Mesendoderm (in vitro differentiated cells): Measurements from ENCODE around the gene STK32B.
A peak's percentile ranks its signal among the peaks of the same experiment; 100 is the strongest.

Experiments
- DNase-seq: peaks from one replicate; pipeline ENCODE4 v3.0.0; 2013
- H2AK5ac ChIP-seq: 2 replicates; pipeline ENCODE4 v1.6.1; 2013; ENCODE audit warnings: low read length, inconsistent platforms
- H2BK120ac ChIP-seq: 2 replicates; pipeline ENCODE4 v1.6.1; 2013; ENCODE audit warnings: low read depth, mild to moderate bottlenecking, low read length, moderate library complexity, mixed read lengths
- H2BK15ac ChIP-seq: replicated peaks from 2 replicates; pipeline ENCODE4 v1.6.1; 2013; ENCODE audit warnings: low read depth, mild to moderate bottlenecking, moderate library complexity
- H2BK5ac ChIP-seq: 2 replicates; pipeline ENCODE4 v1.6.1; 2013; ENCODE audit warnings: low read length, inconsistent platforms
- H3K18ac ChIP-seq: 2 replicates; pipeline ENCODE4 v1.6.1; 2013; ENCODE audit warnings: mild to moderate bottlenecking, low read length, mixed read lengths
- H3K23ac ChIP-seq: one replicate; pipeline ENCODE4 v1.6.1; 2013; ENCODE audit warnings: low read length
- H3K27ac ChIP-seq: 2 replicates; pipeline ENCODE4 v1.5.1; 2013; ENCODE audit warnings: low read depth, mild to moderate bottlenecking, inconsistent platforms, low read length, moderate library complexity
- H3K27me3 ChIP-seq: 2 replicates; pipeline ENCODE4 v1.6.1; 2013; ENCODE audit warnings: low read length, control low read depth, mild to moderate bottlenecking, inconsistent platforms; ENCODE audit not compliant: insufficient read depth, poor library complexity
- H3K36me3 ChIP-seq: 2 replicates; pipeline ENCODE4 v1.6.1; 2013; ENCODE audit warnings: low read length, inconsistent platforms; ENCODE audit not compliant: control insufficient read depth, insufficient read depth
- H3K4ac ChIP-seq: one replicate; pipeline ENCODE4 v1.6.1; 2013; ENCODE audit warnings: low read depth, mild to moderate bottlenecking, low read length, moderate library complexity
- H3K4me1 ChIP-seq: 2 replicates; pipeline ENCODE4 v1.6.1; 2013; ENCODE audit warnings: low read depth, low read length, inconsistent platforms; ENCODE audit not compliant: control insufficient read depth
- H3K4me2 ChIP-seq: 2 replicates; pipeline ENCODE4 v1.6.1; 2013; ENCODE audit warnings: low read length
- H3K4me3 ChIP-seq: 2 replicates; pipeline ENCODE4 v1.5.1; 2013; ENCODE audit warnings: mild to moderate bottlenecking, low read length
- H3K56ac ChIP-seq: one replicate; pipeline ENCODE4 v1.6.1; 2013; ENCODE audit warnings: low read length
- H3K79me1 ChIP-seq: 2 replicates; pipeline ENCODE4 v1.6.1; 2013; ENCODE audit warnings: low read length, inconsistent platforms
- H3K79me2 ChIP-seq: 2 replicates; pipeline ENCODE4 v1.6.1; 2013; ENCODE audit warnings: mild to moderate bottlenecking, low read length; ENCODE audit not compliant: control insufficient read depth, insufficient read depth
- H3K9ac ChIP-seq: 2 replicates; pipeline ENCODE4 v1.6.1; 2013; ENCODE audit warnings: low read length, inconsistent platforms
- H4K5ac ChIP-seq: one replicate; pipeline ENCODE4 v1.6.1; 2013; ENCODE audit warnings: low read length
- H4K8ac ChIP-seq: one replicate; pipeline ENCODE4 v1.6.1; 2013; ENCODE audit warnings: low read depth, mild to moderate bottlenecking, control low read depth, low read length, moderate library complexity
- WGBS: extraction: QIAGEN DNeasy Blood & Tissue Kit; methylation state at CpG from one replicate; pipeline ENCODE4 v1.1.7; 2013; ENCODE audit warnings: low lambda C conversion rate, missing lambda C conversion rate; ENCODE audit not compliant: insufficient coverage; ENCODE audit errors: extremely low coverage; 5-methylcytosine and 5-hydroxymethylcytosine counted together

STK32B gene

GRCh38 chr4:5192678-5193077 lies 141.4 kb downstream of the STK32B start:
- Histone ChIP-seq H3K4me3 (no peak overlapping the region), H3K27me3 (no peaks in the 10 kb centered on the region), H3K36me3 (no peaks in the 10 kb centered on the region), H3K27ac (no peak overlapping the region), H2BK5ac (no peak overlapping the region), H3K4me1 (no peaks in the 10 kb centered on the region), H3K4me2 (no peak overlapping the region), H3K23ac (no peak overlapping the region), H4K8ac (no peak overlapping the region), H2AK5ac (no peak overlapping the region), H4K5ac (no peak overlapping the region), H3K79me2 (no peaks in the 10 kb centered on the region), H3K56ac (no peak overlapping the region), H2BK120ac (no peak overlapping the region), H3K4ac (no peak overlapping the region), H3K9ac (no peak overlapping the region), H3K18ac (no peak overlapping the region), H2BK15ac (no peak overlapping the region), H3K79me1 (no peaks in the 10 kb centered on the region)
- WGBS, result no CpG with 5 or more reads among the region's 12 CpGs
- DNase-seq, result no peak

GRCh38 chr4:5198656-5199541 lies 147.6 kb downstream of the STK32B start:
- Histone ChIP-seq H2BK15ac (no peak overlapping the region), H3K56ac (no peak overlapping the region), H3K27ac (no peak overlapping the region), H3K18ac (no peak overlapping the region), H4K5ac (no peak overlapping the region), H3K36me3 (no peaks in the 10 kb centered on the region), H3K4me1 (peaks cover 5% of the 10 kb centered on the region), H3K79me1 (no peaks in the 10 kb centered on the region), H4K8ac (no peak overlapping the region), H3K27me3 (no peaks in the 10 kb centered on the region), H3K23ac (peak overlapping the region; percentile 45), H3K4ac (no peak overlapping the region), H2AK5ac (no peak overlapping the region), H2BK120ac (no peak overlapping the region), H3K79me2 (no peaks in the 10 kb centered on the region), H2BK5ac (no peak overlapping the region), H3K9ac (no peak overlapping the region), H3K4me3 (no peak overlapping the region), H3K4me2 (no peak overlapping the region)
- WGBS, result no CpG with 5 or more reads among the region's 7 CpGs
- peak; percentile 37 for DNase-seq

GRCh38 chr4:5199912-5200311 lies 148.6 kb downstream of the STK32B start:
- no peak overlapping the region for H3K18ac ChIP-seq
- no peak overlapping the region for H2AK5ac ChIP-seq
- H3K4ac ChIP-seq, result no peak overlapping the region
- no peak overlapping the region for H3K23ac ChIP-seq
- no peaks in the 10 kb centered on the region for H3K79me1 ChIP-seq
- H3K56ac ChIP-seq, result no peak overlapping the region
- no peaks in the 10 kb centered on the region for H3K36me3 ChIP-seq
- no peaks in the 10 kb centered on the region for H3K27me3 ChIP-seq
- no peak overlapping the region for H2BK15ac ChIP-seq
- no peaks in the 10 kb centered on the region for H3K79me2 ChIP-seq
- H3K4me2 ChIP-seq, result no peak overlapping the region
- peaks cover 5% of the 10 kb centered on the region for H3K4me1 ChIP-seq
- no peak overlapping the region for H3K27ac ChIP-seq
- H2BK120ac ChIP-seq, result no peak overlapping the region
- no CpG with 5 or more reads among the region's 2 CpGs for WGBS
- H3K4me3 ChIP-seq, result no peak overlapping the region
- no peak overlapping the region for H4K5ac ChIP-seq
- H3K9ac ChIP-seq, result no peak overlapping the region
- no peak for DNase-seq
- H4K8ac ChIP-seq, result no peak overlapping the region
- no peak overlapping the region for H2BK5ac ChIP-seq

GRCh38 chr4:5200513-5200912 lies 149.2 kb downstream of the STK32B start:
- Histone ChIP-seq H3K79me1 (no peaks in the 10 kb centered on the region), H3K4ac (no peak overlapping the region), H2AK5ac (no peak overlapping the region), H3K4me2 (no peak overlapping the region), H3K36me3 (no peaks in the 10 kb centered on the region), H3K4me1 (peaks cover 5% of the 10 kb centered on the region), H4K8ac (no peak overlapping the region), H3K27ac (no peak overlapping the region), H3K9ac (no peak overlapping the region), H3K56ac (no peak overlapping the region), H3K23ac (no peak overlapping the region), H3K79me2 (no peaks in the 10 kb centered on the region), H4K5ac (no peak overlapping the region), H3K4me3 (no peak overlapping the region), H3K18ac (no peak overlapping the region), H3K27me3 (no peaks in the 10 kb centered on the region), H2BK15ac (no peak overlapping the region), H2BK5ac (no peak overlapping the region), H2BK120ac (no peak overlapping the region)
- DNase-seq, result no peak
- WGBS, result no CpG with 5 or more reads among the region's 3 CpGs

GRCh38 chr4:5203309-5203992 lies 152.2 kb downstream of the STK32B start:
- Histone ChIP-seq H4K8ac (no peak overlapping the region), H3K9ac (no peak overlapping the region), H4K5ac (no peak overlapping the region), H3K79me2 (no peaks in the 10 kb centered on the region), H3K4me3 (no peak overlapping the region), H3K79me1 (no peaks in the 10 kb centered on the region), H3K23ac (no peak overlapping the region), H3K27me3 (no peaks in the 10 kb centered on the region), H2BK5ac (no peak overlapping the region), H2BK15ac (no peak overlapping the region), H3K27ac (no peak overlapping the region), H2BK120ac (no peak overlapping the region), H3K4me1 (peaks cover 5% of the 10 kb centered on the region), H3K56ac (no peak overlapping the region), H3K36me3 (no peaks in the 10 kb centered on the region), H2AK5ac (no peak overlapping the region), H3K4ac (no peak overlapping the region), H3K18ac (no peak overlapping the region), H3K4me2 (no peak overlapping the region)
- WGBS, result no CpG with 5 or more reads among the region's 7 CpGs
- no peak for DNase-seq
